DND-41 (cell line): ENCODE data around the gene ASF1B.

Experiments
- ATAC-seq: fragments of 200-7000 bp; cut with Tn5 transposase; 3 replicates; pipeline ENCODE4 v1.9.1; 2021; ENCODE audit warnings: low read depth; ENCODE audit not compliant: insufficient read depth
- DNase-seq: peaks from one replicate; pipeline ENCODE4 v3.0.0-alpha.2; 2020
- H2AFZ ChIP-seq: 2 replicates; pipeline ENCODE4 v1.6.0; 2012; ENCODE audit warnings: low read depth, low read length
- H3K27ac ChIP-seq: 2 replicates; pipeline ENCODE4 v1.5.1; 2012; ENCODE audit warnings: low read length, inconsistent platforms
- H3K27me3 ChIP-seq: fragments of 200-600 bp; sonication (generic); 2 replicates; pipeline ENCODE4 v1.6.0; 2012; ENCODE audit warnings: low read length, mild to moderate bottlenecking, inconsistent platforms; ENCODE audit not compliant: insufficient read depth, poor library complexity
- H3K36me3 ChIP-seq: 2 replicates; pipeline ENCODE4 v1.5.1; 2012; ENCODE audit warnings: low read length, inconsistent platforms; ENCODE audit not compliant: insufficient read depth
- H3K4me1 ChIP-seq: 2 replicates; pipeline ENCODE4 v1.5.1; 2012; ENCODE audit warnings: mild to moderate bottlenecking, low read length; ENCODE audit not compliant: insufficient read depth
- H3K4me2 ChIP-seq: 2 replicates; pipeline ENCODE4 v1.6.0; 2012; ENCODE audit warnings: mild to moderate bottlenecking, moderate library complexity, low read length, inconsistent platforms; ENCODE audit not compliant: insufficient read depth
- H3K4me3 ChIP-seq, 2 experiments: fragments of 200-600 bp in 1 of 2; shearing (Covaris generic) in 1 of 2; 2 replicates each; pipeline ENCODE4 v1.5.1; 2012 to 2016; ENCODE audit warnings: inconsistent platforms in 2 of 2, low read length in 2 of 2, mild to moderate bottlenecking in 2 of 2, low read depth in 1 of 2, moderate library complexity in 1 of 2
- H3K79me2 ChIP-seq: 2 replicates; pipeline ENCODE4 v1.6.0; 2012; ENCODE audit warnings: low read length, inconsistent platforms; ENCODE audit not compliant: insufficient read depth
- H3K9ac ChIP-seq: 2 replicates; pipeline ENCODE4 v1.6.0; 2012; ENCODE audit warnings: low read depth, mild to moderate bottlenecking, inconsistent platforms, low read length, moderate library complexity
- H3K9me3 ChIP-seq: 2 replicates; pipeline ENCODE4 v1.5.1; 2012; ENCODE audit warnings: low read length, moderate library complexity, mild to moderate bottlenecking, inconsistent platforms; ENCODE audit not compliant: insufficient read depth, severe bottlenecking
- H4K20me1 ChIP-seq: 2 replicates; pipeline ENCODE4 v1.6.0; 2012; ENCODE audit warnings: low read length; ENCODE audit not compliant: insufficient read depth
- EZH2 ChIP-seq: IDR thresholded peaks from 3 replicates; pipeline ENCODE4 v1.6.1; 2012; ENCODE audit warnings: borderline replicate concordance, low read depth, mild to moderate bottlenecking, moderate library complexity, low read length, inconsistent platforms; ENCODE audit not compliant: severe bottlenecking
- TF ChIP-seq, protein P1 (sequence below): IDR thresholded peaks from 2 replicates; pipeline ENCODE4 v1.5.1; 2012; ENCODE audit warnings: borderline replicate concordance, low read length, moderate library complexity, mild to moderate bottlenecking; ENCODE audit not compliant: poor library complexity, severe bottlenecking; ENCODE audit errors: extremely low read depth

The ASF1B gene

DNA sequence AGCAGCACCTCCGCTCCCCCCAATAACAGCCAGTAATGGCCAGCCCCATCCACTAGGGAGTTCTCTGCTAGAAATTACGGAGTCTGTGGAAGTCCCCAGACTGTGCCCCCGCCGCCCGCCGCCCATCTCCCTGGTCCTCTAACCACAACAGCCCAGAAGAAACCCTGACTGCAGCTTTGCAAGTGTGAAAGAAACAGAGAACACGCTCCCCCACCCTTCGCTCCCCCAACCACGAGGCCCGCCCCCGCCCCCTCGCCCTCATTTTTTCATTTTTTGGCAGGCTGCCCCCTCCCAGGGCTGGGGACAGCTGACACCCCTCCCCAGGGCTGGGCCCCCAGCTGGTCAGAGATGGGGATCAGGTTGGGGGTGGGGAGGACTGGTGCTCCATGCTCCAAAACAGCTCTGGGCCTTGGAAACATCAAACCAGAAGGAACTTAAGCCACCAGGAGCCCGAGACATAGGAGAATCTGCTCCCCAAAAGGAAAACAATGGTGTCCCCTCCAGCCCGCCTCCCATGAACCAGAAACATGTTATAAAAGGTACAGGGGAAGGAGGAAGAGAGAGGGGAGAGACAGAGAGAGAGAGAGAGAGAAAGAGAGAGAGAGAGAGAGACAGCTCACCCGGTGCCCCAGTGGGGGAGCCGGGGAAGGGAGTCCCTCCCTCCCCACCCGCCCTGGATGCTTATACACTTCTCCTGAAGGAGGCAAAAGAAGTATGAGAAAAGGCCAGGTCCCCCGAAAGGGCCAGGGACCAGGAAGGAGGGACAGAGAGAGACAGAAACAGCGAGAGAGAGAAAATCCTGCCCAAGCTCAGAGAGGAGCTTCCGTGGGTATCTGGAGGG, 29.8 kb upstream of the ASF1B start:
- TF ChIP-seq, protein P1, sequence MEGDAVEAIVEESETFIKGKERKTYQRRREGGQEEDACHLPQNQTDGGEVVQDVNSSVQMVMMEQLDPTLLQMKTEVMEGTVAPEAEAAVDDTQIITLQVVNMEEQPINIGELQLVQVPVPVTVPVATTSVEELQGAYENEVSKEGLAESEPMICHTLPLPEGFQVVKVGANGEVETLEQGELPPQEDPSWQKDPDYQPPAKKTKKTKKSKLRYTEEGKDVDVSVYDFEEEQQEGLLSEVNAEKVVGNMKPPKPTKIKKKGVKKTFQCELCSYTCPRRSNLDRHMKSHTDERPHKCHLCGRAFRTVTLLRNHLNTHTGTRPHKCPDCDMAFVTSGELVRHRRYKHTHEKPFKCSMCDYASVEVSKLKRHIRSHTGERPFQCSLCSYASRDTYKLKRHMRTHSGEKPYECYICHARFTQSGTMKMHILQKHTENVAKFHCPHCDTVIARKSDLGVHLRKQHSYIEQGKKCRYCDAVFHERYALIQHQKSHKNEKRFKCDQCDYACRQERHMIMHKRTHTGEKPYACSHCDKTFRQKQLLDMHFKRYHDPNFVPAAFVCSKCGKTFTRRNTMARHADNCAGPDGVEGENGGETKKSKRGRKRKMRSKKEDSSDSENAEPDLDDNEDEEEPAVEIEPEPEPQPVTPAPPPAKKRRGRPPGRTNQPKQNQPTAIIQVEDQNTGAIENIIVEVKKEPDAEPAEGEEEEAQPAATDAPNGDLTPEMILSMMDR = no peak
- no peak for TF ChIP-seq EZH2
- H3K27me3 ChIP-seq = no peaks in the 10 kb centered on the region
- H3K27ac ChIP-seq = no peak overlapping the region
- DNase-seq (no peak), ATAC-seq (no peak)
- peaks cover 23% of the 10 kb centered on the region for H4K20me1 ChIP-seq
- H2AFZ ChIP-seq = no peak overlapping the region
- no peaks in the 10 kb centered on the region for H3K9me3 ChIP-seq
- H3K4me1 ChIP-seq = no peaks in the 10 kb centered on the region
- H3K9ac ChIP-seq = no peak overlapping the region
- no peak overlapping the region for H3K4me2 ChIP-seq
- peaks cover 37% of the 10 kb centered on the region for H3K36me3 ChIP-seq
- no peaks in the 10 kb centered on the region for H3K79me2 ChIP-seq
- no peak overlapping the region for H3K4me3 ChIP-seq

DNA sequence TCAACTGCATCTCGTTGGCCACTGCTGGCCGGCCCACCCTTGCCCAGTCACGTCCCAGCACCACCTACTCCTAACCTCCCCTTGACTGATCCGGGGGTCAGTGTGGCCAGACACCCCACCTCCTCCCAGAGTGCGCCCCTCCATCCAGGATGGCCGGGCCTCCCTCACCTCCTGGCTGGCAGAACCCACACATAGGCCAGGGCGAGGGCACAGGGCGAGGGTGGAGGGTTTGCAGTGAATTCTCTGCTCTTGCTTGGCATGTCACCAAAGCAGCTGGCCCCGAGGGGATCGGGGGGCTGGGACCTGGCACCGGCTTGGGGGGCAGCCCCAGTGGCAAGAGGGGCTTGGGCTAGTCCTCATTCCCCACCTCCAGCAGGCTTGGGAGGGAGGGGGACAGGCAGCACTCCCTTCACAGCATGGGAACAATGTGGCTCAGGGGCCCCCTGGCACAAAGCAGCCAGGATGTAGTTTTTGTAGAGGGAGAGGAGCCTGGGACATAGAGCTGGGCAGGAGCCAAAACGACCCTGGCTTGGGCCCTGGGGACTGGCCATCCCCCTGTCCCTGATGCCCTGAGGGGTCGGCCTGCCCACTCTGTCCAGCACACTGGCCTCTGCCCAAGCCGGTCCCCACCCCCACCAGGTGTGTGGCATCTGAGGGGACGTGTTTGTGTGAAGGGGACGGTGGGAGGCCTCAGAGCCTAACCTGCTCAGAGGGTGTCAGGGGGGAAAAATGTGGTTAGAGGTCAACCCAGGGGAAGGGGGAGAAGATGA, 28.5 kb upstream of the ASF1B start:
- H3K79me2 ChIP-seq = no peaks in the 10 kb centered on the region
- H3K9me3 ChIP-seq = no peaks in the 10 kb centered on the region
- no peaks in the 10 kb centered on the region for H3K4me1 ChIP-seq
- peaks cover 24% of the 10 kb centered on the region for H4K20me1 ChIP-seq
- H3K4me3 ChIP-seq = no peak overlapping the region
- H3K36me3 ChIP-seq = peaks cover 24% of the 10 kb centered on the region
- no peak overlapping the region for H3K27ac ChIP-seq
- H3K9ac ChIP-seq = no peak overlapping the region
- no peak for ATAC-seq
- H2AFZ ChIP-seq = no peak overlapping the region
- H3K4me2 ChIP-seq = no peak overlapping the region
- no peak for TF ChIP-seq EZH2
- TF ChIP-seq, protein P1 = no peak
- no peak for DNase-seq
- H3K27me3 ChIP-seq = no peaks in the 10 kb centered on the region

DNA sequence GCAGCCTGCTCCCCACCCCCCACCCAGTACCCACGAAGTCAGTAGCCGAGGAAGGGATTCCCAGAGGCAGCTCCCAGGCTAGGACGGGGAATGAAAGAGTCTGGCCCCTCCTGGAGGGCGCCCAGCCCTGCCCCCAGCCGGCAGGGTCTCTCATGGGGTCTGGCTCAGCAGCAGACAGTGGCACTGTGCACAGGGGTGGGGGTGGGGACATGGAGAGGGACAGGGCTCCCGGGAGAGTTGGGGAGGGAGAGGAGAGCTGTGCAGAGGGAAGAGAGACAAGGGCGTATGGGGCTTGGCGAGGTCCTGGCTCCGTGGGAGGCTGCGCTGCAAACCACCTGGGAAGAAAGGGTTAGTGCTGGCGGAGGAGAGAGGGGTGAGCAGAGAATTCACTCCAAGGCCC, 27.7 kb upstream of the ASF1B start:
- no peak overlapping the region for H2AFZ ChIP-seq

More for the DNA sequence above, 27.7 kb upstream of the ASF1B start:
- H3K36me3 ChIP-seq = peaks cover 24% of the 10 kb centered on the region
- no peak overlapping the region for H3K4me3 ChIP-seq
- H3K27me3 ChIP-seq = no peaks in the 10 kb centered on the region
- H3K4me1 ChIP-seq = no peaks in the 10 kb centered on the region
- no peaks in the 10 kb centered on the region for H3K9me3 ChIP-seq
- H3K27ac ChIP-seq = no peak overlapping the region
- no peak overlapping the region for H3K9ac ChIP-seq
- peaks cover 24% of the 10 kb centered on the region for H4K20me1 ChIP-seq
- TF ChIP-seq, protein P1 = no peak
- no peak for TF ChIP-seq EZH2
- H3K79me2 ChIP-seq = no peaks in the 10 kb centered on the region
- no peak overlapping the region for H3K4me2 ChIP-seq
- DNase-seq (no peak), ATAC-seq (no peak)
